Lower leg skin (tissue), 4 donors: Measurements from ENCODE around the gene PCDHGA1. TPM values are rescaled to one million over a fixed set of nuclear protein-coding genes. Genes with fewer than 3 reads are reported as not detected.
A peak's percentile ranks its signal among the peaks of the same experiment; 100 is the strongest.

Experiments used
- DNase-seq, 2 donors: peaks; one replicate each; pipeline ENCODE4 v3.0.0-alpha.2; 2019; ENCODE audit warnings: low spot score in 2 of 2
- H3K4me3 ChIP-seq: fragments of 200-600 bp; sonication (generic); 2 replicates; pipeline ENCODE4 v1.5.1; 2017; ENCODE audit warnings: mild to moderate bottlenecking, low read depth; ENCODE audit not compliant: poor library complexity, severe bottlenecking
- CTCF ChIP-seq, 3 donors: fragments of 450-650 bp; IDR thresholded peaks; one replicate each; pipeline ENCODE4 v1.5.1; 2016; ENCODE audit warnings: antibody characterized with exemption in 3 of 3, mild to moderate bottlenecking in 3 of 3, moderate library complexity in 2 of 3
- POLR2A ChIP-seq, 2 donors: fragments of 450-650 bp; IDR thresholded peaks; one replicate each; pipeline ENCODE4 v1.6.1; 2016 to 2017; ENCODE audit warnings: antibody characterized with exemption in 2 of 2, mild to moderate bottlenecking in 1 of 2, moderate library complexity in 1 of 2
- WGBS, 2 donors: methylation state at CpG; one replicate each; pipeline ENCODE4 v1.1.5; 2018; 5-methylcytosine and 5-hydroxymethylcytosine counted together
- intact Hi-C: fragments of 100-400 bp; cut with DNase I; formaldehyde crosslinking; loops from one replicate; pipeline ENCODE4 v1.15.0; 2023; ENCODE audit warnings: low total_unique reads
- total RNA-seq, 4 donors: library from RNA; depleted of rRNA; stranded (reverse); fragments of >200 nt; gene quantifications; one replicate each; pipeline ENCODE4 v1.1.0, GENCODE V29; 2016

The PCDHGA1 gene
- total RNA-seq, 4 donors from 2014 or later, result 0.52 to 0.54 (median 0.53) TPM; not detected in 1

GRCh38 chr5:141558150-141558549 lies 227.8 kb downstream of the PCDHGA1 start:
- intact Hi-C loops, result loop anchor here (10.0 kb wide), 1 partner anchor 143 kb away; the partner anchor contains the start of genes PCDHGA10 and PCDHGB7
- no peak for TF ChIP-seq CTCF (IDR thresholded peaks at IDR 0.05)
- no peak for TF ChIP-seq POLR2A (IDR thresholded peaks at IDR 0.05)
- DNase-seq, result no peak
- no peak overlapping the region for H3K4me3 ChIP-seq
- 39 to 49% methylated on average over 6 of the region's 6 CpGs for WGBS, 2 donors

GRCh38 chr5:141559461-141559860 lies 229.1 kb downstream of the PCDHGA1 start:
- no peak for DNase-seq
- no peak for TF ChIP-seq CTCF (IDR thresholded peaks at IDR 0.05)
- TF ChIP-seq POLR2A (IDR thresholded peaks at IDR 0.05), result no peak
- intact Hi-C loops, result loop anchor here (10.0 kb wide), 1 partner anchor 145 kb away; the partner anchor contains the start of genes PCDHGA10 and PCDHGB7
- H3K4me3 ChIP-seq, result no peak overlapping the region

GRCh38 chr5:141560151-141560550 lies 229.8 kb downstream of the PCDHGA1 start:
- DNase-seq, result no peak
- intact Hi-C loops, result no loop called here
- TF ChIP-seq CTCF (IDR thresholded peaks at IDR 0.05) (no peak), POLR2A (IDR thresholded peaks at IDR 0.05) (no peak)
- H3K4me3 ChIP-seq, result no peak overlapping the region

GRCh38 chr5:141560725-141561483 lies 230.6 kb downstream of the PCDHGA1 start:
- 16 to 20% methylated on average over 9 of the region's 9 CpGs for WGBS, 2 donors
- TF ChIP-seq CTCF (IDR thresholded peaks at IDR 0.05) (peak in 1 of 3 donors; percentile 89), POLR2A (IDR thresholded peaks at IDR 0.05) (no peak)
- intact Hi-C loops, result no loop called here
- DNase-seq, result peak; percentile 93 to 95
- H3K4me3 ChIP-seq, result no peak overlapping the region

Other genes with a start within 250 kb of the PCDHGA1 start
- 1 to 10 TPM; 2.3 to 6.2 (median 3.2) TPM for gene PCDHB2, start 235.9 kb upstream of the PCDHGA1 start, total RNA-seq
- 1 to 10 TPM in 3 of 4 donors, under 1 TPM in 1; 0.84 to 1.6 (median 1.3) TPM for gene PCDHB3, start 230.0 kb upstream of the PCDHGA1 start, total RNA-seq
- 1 to 10 TPM; 1.1 to 2.8 (median 2.0) TPM for gene PCDHB4, start 208.7 kb upstream of the PCDHGA1 start, total RNA-seq
- gene PCDHB5, start 195.3 kb upstream of the PCDHGA1 start, total RNA-seq, result 1 to 10 TPM in 2 of 4 donors, under 1 TPM in 1, not detected in 1; 0.49 to 4.9 (median 1.4) TPM
- 1 to 10 TPM in 2 of 4 donors, under 1 TPM in 1, not detected in 1; 0.93 to 1.3 (median 1.3) TPM for gene PCDHB6, start 180.5 kb upstream of the PCDHGA1 start, total RNA-seq
- 1 to 10 TPM in 1 of 4 donors, under 1 TPM in 3; 0.49 to 1.1 (median 0.58) TPM for gene PCDHB7, start 157.9 kb upstream of the PCDHGA1 start, total RNA-seq
- gene PCDHB8, start 152.7 kb upstream of the PCDHGA1 start, total RNA-seq, result 1 to 10 TPM in 2 of 4 donors, under 1 TPM in 2; 0.10 to 1.2 (median 0.76) TPM
- 1 to 10 TPM in 3 of 4 donors, under 1 TPM in 1; 0.55 to 3.2 (median 1.9) TPM for gene PCDHB16, start 148.1 kb upstream of the PCDHGA1 start, total RNA-seq
- 1 to 10 TPM in 2 of 4 donors, under 1 TPM in 2; 0.38 to 2.2 (median 1.2) TPM for gene PCDHB9, start 143.4 kb upstream of the PCDHGA1 start, total RNA-seq
- 1 to 10 TPM in 2 of 4 donors, under 1 TPM in 2; 0.19 to 1.5 (median 0.76) TPM for gene PCDHB10, start 138.2 kb upstream of the PCDHGA1 start, total RNA-seq
- 1 to 10 TPM in 3 of 4 donors, under 1 TPM in 1; 0.63 to 1.7 (median 1.4) TPM for gene PCDHB11, start 130.9 kb upstream of the PCDHGA1 start, total RNA-seq
- 1 to 10 TPM in 2 of 4 donors, under 1 TPM in 1, not detected in 1; 0.49 to 3.2 (median 2.3) TPM for gene PCDHB12, start 121.8 kb upstream of the PCDHGA1 start, total RNA-seq
- gene PCDHB13, start 116.6 kb upstream of the PCDHGA1 start, total RNA-seq, result 1 to 10 TPM; 3.3 to 9.0 (median 5.0) TPM
- gene PCDHB14, start 107.2 kb upstream of the PCDHGA1 start, total RNA-seq, result 1 to 10 TPM; 5.4 to 7.5 (median 6.2) TPM
- 1 to 10 TPM in 3 of 4 donors, under 1 TPM in 1; 0.46 to 2.0 (median 1.4) TPM for gene PCDHB15, start 85.1 kb upstream of the PCDHGA1 start, total RNA-seq
- 1 to 10 TPM in 1 of 4 donors, under 1 TPM in 2, not detected in 1; 0.66 to 5.0 (median 0.67) TPM for gene SLC25A2, start 26.5 kb upstream of the PCDHGA1 start, total RNA-seq
- 10 to 100 TPM; 46.9 to 76.0 (median 64.9) TPM for gene TAF7, start 9.7 kb upstream of the PCDHGA1 start, total RNA-seq
- gene PCDHGA2, start 8.2 kb downstream of the PCDHGA1 start, total RNA-seq, result 1 to 10 TPM; 1.4 to 5.3 (median 1.9) TPM
- gene PCDHGA3, start 13.3 kb downstream of the PCDHGA1 start, total RNA-seq, result 1 to 10 TPM; 1.0 to 3.5 (median 2.9) TPM
- gene PCDHGB1, start 19.6 kb downstream of the PCDHGA1 start, total RNA-seq, result 1 to 10 TPM in 3 of 4 donors, under 1 TPM in 1; 0.30 to 1.3 (median 1.1) TPM
- 1 to 10 TPM in 3 of 4 donors, under 1 TPM in 1; 0.25 to 4.3 (median 2.4) TPM for gene PCDHGA4, start 24.5 kb downstream of the PCDHGA1 start, total RNA-seq
- gene PCDHGB2, start 29.5 kb downstream of the PCDHGA1 start, total RNA-seq, result 1 to 10 TPM; 2.1 to 4.0 (median 2.6) TPM
- 1 to 10 TPM in 3 of 4 donors, under 1 TPM in 1; 0.51 to 3.4 (median 1.6) TPM for gene PCDHGA5, start 33.6 kb downstream of the PCDHGA1 start, total RNA-seq
- 1 to 10 TPM; 3.0 to 7.9 (median 4.8) TPM for gene PCDHGB3, start 39.7 kb downstream of the PCDHGA1 start, total RNA-seq
- 1 to 10 TPM; 2.5 to 3.7 (median 3.6) TPM for gene PCDHGA6, start 43.4 kb downstream of the PCDHGA1 start, total RNA-seq
- gene PCDHGA7, start 52.2 kb downstream of the PCDHGA1 start, total RNA-seq, result 1 to 10 TPM; 2.2 to 2.5 (median 2.5) TPM
- gene PCDHGB4, start 57.2 kb downstream of the PCDHGA1 start, total RNA-seq, result 1 to 10 TPM; 5.2 to 8.9 (median 8.4) TPM
- 1 to 10 TPM in 3 of 4 donors, under 1 TPM in 1; 0.97 to 2.2 (median 1.6) TPM for gene PCDHGA8, start 62.1 kb downstream of the PCDHGA1 start, total RNA-seq
- 10 to 100 TPM; 12.3 to 17.6 (median 14.6) TPM for gene PCDHGB5, start 67.4 kb downstream of the PCDHGA1 start, total RNA-seq
- gene PCDHGA9, start 72.3 kb downstream of the PCDHGA1 start, total RNA-seq, result 1 to 10 TPM; 5.6 to 8.2 (median 6.3) TPM
- gene PCDHGB6, start 77.5 kb downstream of the PCDHGA1 start, total RNA-seq, result 1 to 10 TPM; 4.4 to 7.4 (median 6.6) TPM
- gene PCDHGA10, start 82.5 kb downstream of the PCDHGA1 start, total RNA-seq, result 10 to 100 TPM in 1 of 4 donors, 1 to 10 TPM in 3; 6.8 to 11.7 (median 8.3) TPM
- gene PCDHGB7, start 87.2 kb downstream of the PCDHGA1 start, total RNA-seq, result 10 to 100 TPM in 2 of 4 donors, 1 to 10 TPM in 2; 8.0 to 11.3 (median 10.1) TPM
- gene PCDHGA11, start 90.5 kb downstream of the PCDHGA1 start, total RNA-seq, result 1 to 10 TPM; 3.2 to 6.9 (median 3.7) TPM
- 1 to 10 TPM; 3.4 to 9.1 (median 6.3) TPM for gene PCDHGA12, start 100.0 kb downstream of the PCDHGA1 start, total RNA-seq
- 10 to 100 TPM; 45.5 to 80.8 (median 49.7) TPM for gene PCDHGC3, start 145.5 kb downstream of the PCDHGA1 start, total RNA-seq
- gene PCDHGC4, start 154.5 kb downstream of the PCDHGA1 start, total RNA-seq, result 10 to 100 TPM in 1 of 4 donors, 1 to 10 TPM in 3; 1.2 to 34.5 (median 2.2) TPM
- gene PCDHGC5, start 158.6 kb downstream of the PCDHGA1 start, total RNA-seq, result 1 to 10 TPM; 1.1 to 1.7 (median 1.7) TPM